GM12864 (cell line): ENCODE data around the gene PDE8B.

ENCODE experiments used
- DNase-seq: peaks from one replicate; pipeline ENCODE4 v3.0.0-alpha.2; 2011; ENCODE audit warnings: low read depth
- H3K4me3 ChIP-seq: 2 replicates; pipeline ENCODE4 v1.5.1; 2011; ENCODE audit warnings: mild to moderate bottlenecking, low read depth, low read length, control low read depth
- TF ChIP-seq, protein P1 (sequence below): IDR thresholded peaks from 2 replicates; pipeline ENCODE4 v1.5.1; 2011; ENCODE audit warnings: low read depth, mild to moderate bottlenecking, moderate library complexity, low read length, control low read depth, inconsistent platforms; ENCODE audit errors: missing control alignments

Gene PDE8B

DNA sequence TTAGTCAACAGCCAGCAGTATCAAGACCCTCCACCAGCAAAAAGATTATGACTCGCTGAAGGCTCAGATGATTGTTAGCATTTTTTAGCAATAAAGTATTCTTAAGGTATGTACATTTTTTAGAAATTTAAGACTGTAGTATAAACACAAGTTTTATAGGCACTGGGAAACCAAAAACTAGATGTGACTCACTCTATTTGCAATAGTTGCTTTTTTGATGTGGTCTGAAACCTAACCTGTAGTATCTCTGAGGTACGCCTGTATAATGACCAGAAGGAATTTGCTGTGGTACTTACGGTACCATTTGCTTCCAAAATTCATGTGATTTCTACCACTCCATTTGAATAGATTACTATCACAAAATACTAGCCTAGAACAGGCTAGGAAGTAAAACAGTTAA lies 220.8 kb downstream of the PDE8B start:
- no peak for DNase-seq
- H3K4me3 ChIP-seq = no peak overlapping the region
- TF ChIP-seq, protein P1, sequence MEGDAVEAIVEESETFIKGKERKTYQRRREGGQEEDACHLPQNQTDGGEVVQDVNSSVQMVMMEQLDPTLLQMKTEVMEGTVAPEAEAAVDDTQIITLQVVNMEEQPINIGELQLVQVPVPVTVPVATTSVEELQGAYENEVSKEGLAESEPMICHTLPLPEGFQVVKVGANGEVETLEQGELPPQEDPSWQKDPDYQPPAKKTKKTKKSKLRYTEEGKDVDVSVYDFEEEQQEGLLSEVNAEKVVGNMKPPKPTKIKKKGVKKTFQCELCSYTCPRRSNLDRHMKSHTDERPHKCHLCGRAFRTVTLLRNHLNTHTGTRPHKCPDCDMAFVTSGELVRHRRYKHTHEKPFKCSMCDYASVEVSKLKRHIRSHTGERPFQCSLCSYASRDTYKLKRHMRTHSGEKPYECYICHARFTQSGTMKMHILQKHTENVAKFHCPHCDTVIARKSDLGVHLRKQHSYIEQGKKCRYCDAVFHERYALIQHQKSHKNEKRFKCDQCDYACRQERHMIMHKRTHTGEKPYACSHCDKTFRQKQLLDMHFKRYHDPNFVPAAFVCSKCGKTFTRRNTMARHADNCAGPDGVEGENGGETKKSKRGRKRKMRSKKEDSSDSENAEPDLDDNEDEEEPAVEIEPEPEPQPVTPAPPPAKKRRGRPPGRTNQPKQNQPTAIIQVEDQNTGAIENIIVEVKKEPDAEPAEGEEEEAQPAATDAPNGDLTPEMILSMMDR = no peak

DNA sequence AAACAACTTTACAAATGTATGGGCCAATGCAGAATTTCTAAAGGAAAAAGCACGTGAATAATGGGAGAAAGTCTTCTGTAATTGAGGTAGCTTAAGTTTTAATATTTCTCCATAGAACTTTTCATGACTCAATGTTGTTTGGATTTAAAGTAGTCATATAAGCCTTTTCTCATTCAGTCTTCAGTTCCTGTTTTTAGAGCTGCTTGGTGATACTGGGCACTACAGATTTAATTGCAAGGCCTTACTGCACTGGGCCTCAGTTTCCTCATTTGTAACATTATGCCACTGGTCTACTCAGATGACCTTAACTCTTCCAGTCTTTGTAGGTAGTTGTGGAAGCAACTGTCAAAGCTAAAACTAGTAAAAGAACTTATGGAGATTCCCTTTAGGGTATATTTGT lies 221.2 kb downstream of the PDE8B start:
- TF ChIP-seq, protein P1 = no peak
- no peak for DNase-seq
- no peak overlapping the region for H3K4me3 ChIP-seq

DNA sequence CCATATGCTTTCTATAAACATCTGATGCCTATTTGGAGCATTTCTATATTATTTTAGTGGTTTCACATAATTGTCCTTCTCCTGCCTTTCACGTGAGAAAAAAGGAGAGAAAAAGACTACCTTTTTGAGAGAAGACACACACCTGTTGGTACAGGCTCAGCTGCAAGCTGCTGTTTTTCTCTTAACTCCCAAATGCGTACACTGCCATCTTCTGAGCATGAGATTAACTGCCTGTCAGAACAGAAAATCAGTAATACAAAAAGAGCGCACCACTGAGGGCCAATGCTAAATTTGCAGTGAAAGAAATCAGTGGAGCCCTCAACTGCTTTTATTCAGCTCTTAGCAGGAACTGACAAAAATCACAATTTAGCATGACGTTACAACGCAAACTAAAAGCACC lies 226.7 kb downstream of the PDE8B start:
- H3K4me3 ChIP-seq = no peak overlapping the region
- no peak for DNase-seq
- TF ChIP-seq, protein P1 = no peak

DNA sequence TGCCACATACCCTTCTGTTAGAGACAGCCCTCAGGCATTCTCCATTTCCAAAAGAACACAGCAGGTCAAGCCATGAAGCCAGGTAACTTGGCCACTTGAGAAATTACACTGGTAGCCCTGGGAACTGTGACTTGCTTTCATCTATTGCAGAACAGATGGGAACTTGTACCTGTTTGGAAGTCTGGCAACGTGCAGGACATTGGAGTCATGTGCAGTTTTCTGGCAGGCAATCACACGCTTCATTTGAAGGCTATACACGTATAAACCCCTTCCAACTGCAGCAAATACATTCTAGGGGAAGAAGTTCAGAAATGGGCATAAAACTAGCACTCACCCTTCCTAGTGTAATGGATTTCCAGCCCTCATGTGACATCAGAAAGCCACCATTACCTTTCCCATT lies 227.6 kb downstream of the PDE8B start:
- DNase-seq = no peak
- TF ChIP-seq, protein P1 = no peak
- H3K4me3 ChIP-seq = no peak overlapping the region

DNA sequence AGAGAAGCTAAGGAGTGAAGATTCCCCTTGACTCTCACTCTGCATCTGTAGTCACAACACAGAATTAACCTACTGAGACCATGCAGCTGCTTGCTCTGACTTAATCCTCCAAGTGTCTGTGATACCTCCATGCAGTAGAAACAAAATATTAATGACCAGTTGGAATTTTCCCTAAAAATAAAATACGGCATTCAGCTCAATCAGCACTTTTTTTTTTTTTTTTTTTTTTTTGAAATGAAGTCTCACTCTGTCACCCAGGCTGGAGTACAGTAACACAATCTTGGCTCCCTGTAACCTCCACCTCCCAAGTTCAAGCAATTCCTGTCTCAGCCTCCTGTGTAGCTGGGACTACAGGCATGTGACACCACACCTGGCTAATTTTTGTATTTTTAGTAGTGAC lies 233.2 kb downstream of the PDE8B start:
- H3K4me3 ChIP-seq = no peak overlapping the region
- DNase-seq = no peak
- TF ChIP-seq, protein P1 = no peak

DNA sequence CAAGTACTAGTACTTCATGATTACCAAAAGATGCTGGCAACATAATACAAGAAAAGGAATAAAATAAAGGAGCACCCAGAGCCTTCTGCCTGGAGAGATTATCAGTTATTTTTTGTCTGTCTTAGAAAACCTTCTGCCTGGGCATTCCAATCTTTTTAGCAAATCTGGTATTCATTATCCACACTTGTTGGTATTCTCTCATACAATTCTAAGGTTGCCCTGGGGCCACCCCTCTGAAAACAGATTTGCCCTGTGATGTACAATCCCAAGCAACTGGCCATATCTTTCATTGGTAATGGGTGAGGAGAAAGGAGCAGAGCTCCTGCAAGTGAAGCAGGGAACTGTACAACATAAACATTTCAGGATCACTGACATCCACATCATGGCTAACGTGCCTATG lies 233.9 kb downstream of the PDE8B start:
- TF ChIP-seq, protein P1 = no peak
- H3K4me3 ChIP-seq = no peak overlapping the region
- DNase-seq = no peak

DNA sequence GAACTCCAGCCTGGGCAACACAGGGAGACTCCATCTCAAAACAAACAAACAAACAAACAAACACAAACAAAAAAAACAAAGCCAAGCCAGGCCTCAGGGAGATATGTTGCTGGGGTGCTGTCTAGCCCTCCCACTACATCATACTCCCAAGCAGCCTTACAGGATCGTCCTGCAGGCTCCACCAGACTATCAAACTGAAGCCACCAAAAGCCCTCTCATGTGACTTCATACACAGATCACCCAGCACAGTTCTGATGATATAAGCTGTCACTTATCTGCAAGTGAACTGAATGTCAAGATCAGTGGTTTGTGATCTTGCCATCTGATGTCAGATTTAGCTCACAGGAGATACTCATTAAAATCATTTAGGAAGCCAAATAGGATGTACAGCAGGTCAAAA lies 238.4 kb downstream of the PDE8B start:
- H3K4me3 ChIP-seq = no peak overlapping the region
- TF ChIP-seq, protein P1 = no peak
- no peak for DNase-seq
